HS-27A (cell line): ENCODE results near the gene CPED1.
"Not testable (repeated sequence)": the region's sequence is repeated elsewhere in the genome, so short reads cannot be mapped to it uniquely, and the experiment has no call there.

Source experiments
- DNase-seq: peaks from one replicate; pipeline ENCODE4 v3.0.0-alpha.2; 2012; ENCODE audit warnings: low read depth, missing footprints

The CPED1 gene

DNA sequence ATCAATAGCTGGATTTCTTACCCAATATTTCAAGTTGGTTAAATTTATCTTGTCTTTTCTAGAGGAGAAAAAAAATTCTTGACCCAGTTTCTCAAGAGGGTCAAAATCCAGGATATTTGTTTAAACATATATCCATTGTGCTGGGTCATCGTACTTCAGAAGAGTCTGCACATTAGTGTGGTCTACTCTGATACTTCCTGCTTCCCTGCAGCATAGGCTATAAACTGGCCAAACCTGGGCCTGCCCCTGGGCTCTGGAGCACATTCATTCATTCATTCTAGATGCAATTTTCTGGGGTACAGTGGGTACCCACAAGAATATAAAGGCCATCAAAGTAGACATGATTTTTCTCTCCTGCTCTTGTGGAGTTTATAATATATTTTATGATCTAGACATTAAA, 198.2 kb downstream of the CPED1 start:
- no peak for DNase-seq

DNA sequence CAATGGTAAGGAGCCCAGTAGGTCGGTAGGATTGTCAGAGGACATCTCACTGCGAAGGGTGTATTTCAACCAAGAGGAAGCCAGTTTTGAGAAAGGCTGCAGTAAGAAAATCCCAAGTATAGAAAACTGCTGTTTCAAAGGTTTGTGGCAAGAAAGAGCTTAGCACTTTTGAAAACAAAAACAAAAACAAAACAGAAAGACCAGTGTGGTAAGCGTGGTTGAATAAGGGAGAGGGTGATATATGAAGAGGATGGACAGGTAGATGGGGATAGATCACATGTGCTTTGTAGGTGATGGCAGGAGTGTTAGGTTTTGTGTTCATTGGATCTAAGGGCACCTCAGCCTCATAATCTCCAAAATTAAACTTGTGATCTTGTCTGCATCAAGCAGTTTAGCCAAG, 198.7 kb downstream of the CPED1 start:
- no peak for DNase-seq

DNA sequence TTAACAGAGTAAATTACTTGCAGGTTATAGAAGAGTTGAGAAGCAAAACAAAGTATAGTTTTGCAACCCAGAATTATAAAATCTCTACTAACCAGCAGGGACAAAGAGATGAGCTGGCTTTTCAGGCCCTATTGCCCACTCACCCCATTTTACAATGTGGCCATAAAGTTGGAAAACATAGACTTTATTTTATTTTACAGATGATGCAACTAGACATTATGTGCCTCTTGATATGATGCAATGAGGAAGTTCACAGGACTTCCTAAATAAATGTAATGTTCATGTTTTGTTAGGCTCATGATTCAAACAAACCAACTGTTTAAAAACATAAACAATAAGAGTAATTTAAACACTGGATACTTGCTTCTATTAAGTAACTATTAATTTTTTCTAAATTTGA, 199.2 kb downstream of the CPED1 start:
- no peak for DNase-seq

GRCh38 chr7:121192834-121193233, 204.3 kb downstream of the CPED1 start:
- no peak for DNase-seq

DNA sequence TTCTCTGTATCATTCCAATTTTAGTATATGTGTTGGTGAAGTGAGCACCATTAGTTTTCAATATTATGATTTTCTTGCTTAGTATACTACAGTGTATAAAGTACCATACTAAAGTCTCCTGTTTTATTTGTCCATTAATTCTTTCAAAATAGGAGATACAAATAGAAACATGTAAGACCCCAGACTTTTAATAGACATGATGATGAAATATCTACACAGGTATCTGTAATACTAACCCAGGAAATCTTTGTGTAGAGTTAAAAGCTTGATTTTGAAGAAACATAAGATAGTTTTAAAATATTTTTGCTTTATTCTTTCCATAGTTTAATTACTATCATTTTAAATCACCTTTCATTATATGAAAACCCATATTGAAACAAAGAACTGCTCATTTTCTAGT, 206.5 kb downstream of the CPED1 start:
- no peak for DNase-seq

- no peak for DNase-seq
These were observed 207.4 kb downstream of the CPED1 start for GRCh38 chr7:121195874-121196273.

DNA sequence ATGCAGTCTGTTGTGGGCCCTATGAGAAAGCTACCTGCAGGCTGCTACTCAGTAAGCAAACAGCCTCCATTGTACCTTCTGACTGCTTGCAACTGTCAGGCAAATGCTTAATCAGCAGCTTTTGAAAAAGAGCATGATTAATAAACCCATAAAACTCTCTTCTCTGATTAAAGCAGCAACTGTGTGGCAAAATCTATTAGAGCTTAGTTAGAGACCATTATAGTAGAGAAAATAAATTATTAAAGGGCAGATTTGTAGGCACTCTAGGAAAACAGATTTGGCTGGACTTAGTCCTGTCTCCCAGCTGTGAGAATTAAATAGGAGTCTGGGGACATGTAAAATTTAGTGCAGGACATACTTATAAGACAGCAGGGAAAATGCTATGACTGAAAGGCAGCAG, 207.8 kb downstream of the CPED1 start:
- DNase-seq, result no peak

- no peak for DNase-seq
These were observed 208.9 kb downstream of the CPED1 start for GRCh38 chr7:121197455-121197854.

DNA sequence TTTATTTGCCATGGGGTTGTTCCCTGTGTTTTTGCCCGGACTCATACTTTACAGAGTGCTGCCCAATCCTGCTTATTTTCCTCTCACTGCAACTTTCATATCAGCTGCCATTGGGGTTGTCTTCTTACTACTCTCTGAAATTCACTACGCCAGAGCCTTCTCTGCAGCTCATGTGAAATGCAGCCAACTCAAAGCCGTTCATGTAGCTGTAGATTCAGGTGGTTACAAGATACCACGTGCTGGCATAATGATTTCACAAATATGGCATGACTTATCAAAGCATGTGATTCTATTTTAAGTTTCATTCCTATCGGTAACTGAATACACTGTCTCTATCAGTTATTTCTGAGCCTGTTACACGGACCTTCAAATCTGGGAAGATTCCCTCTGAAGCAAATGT, 210.0 kb downstream of the CPED1 start:
- no peak for DNase-seq

- no peak for DNase-seq
These were observed 213.6 kb downstream of the CPED1 start for GRCh38 chr7:121202125-121202524.

DNA sequence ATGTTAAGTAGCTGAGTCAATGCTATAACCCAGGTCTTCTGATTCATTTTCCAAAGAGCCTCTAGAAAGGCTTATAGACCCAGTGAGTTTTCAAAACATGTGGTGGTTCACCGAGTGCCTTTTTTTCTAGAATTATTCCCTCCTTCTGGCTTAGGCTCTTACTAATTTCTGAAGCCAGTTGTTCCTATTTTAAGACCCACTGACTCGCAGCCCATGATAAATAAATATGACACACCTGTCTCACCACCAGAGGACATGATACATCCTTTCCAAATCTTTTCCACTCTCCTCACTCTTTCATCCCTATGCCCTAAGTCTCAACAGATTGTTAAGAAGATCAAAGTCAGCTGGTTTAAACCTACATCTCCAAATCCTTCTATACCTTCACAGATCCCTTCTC, 214.3 kb downstream of the CPED1 start:
- DNase-seq, result no peak

- no peak for DNase-seq
These were observed 216.0 kb downstream of the CPED1 start for GRCh38 chr7:121204537-121204936.

DNA sequence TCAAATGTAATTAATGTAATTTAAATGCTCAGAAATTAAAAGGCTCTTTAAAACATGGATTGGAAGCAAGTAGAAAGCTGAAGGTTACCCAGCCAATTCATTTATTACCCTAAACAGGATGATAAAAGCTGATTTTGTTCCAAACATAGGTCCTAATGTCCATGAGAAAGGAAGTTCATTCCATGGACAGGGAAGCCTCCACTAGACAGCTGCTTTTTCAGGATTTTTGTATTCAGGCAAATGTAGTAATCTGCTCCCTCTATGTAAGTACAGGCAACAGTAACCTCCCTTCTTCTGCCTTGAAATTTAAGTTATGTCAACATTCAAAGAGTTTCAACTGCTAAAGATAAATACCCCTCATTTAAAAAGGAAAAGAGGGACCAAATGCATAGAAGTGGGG, 217.3 kb downstream of the CPED1 start:
- DNase-seq, result no peak

DNA sequence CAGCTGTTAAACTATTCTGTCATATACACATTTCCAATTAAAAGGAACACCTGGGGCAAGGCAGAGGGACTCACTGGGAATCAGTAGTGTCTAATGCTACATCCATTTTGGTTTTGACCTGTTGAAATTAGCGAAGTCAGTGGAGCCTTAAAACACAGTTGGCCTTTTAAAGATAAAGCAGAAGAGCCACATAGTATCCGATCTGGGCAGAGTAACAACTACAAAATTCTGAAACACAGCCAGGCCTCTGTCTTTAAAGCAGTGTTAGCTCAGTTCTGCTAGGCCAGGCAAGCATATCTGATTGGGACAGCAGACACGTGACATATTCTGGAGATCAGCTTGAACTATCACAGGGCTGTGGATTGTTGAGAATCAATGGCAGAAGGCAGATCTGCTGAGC, 222.7 kb downstream of the CPED1 start:
- DNase-seq, result no peak

DNA sequence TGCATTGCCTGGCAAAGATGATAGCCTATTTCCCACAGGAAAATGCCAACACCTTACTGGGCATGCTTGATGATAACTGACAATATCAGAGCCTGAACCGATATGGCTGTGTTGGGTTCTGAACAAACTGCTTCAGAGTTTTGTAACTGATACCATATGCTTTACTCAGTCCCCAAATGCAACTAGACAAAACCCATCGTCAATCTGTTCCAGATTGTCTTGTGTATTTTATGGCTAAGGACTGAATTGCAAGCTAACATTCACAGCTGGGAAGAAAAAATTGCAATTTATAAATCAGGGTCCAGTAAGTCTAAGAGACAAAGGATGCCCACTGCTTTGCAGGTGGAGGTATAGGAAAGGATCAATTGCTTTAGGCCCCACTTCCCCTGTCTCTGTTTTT, 223.5 kb downstream of the CPED1 start:
- DNase-seq, result no peak

- DNase-seq, result no peak
These were observed 226.1 kb downstream of the CPED1 start for GRCh38 chr7:121214657-121215056.

GRCh38 chr7:121219026-121219425, 230.5 kb downstream of the CPED1 start:
- no peak for DNase-seq

DNA sequence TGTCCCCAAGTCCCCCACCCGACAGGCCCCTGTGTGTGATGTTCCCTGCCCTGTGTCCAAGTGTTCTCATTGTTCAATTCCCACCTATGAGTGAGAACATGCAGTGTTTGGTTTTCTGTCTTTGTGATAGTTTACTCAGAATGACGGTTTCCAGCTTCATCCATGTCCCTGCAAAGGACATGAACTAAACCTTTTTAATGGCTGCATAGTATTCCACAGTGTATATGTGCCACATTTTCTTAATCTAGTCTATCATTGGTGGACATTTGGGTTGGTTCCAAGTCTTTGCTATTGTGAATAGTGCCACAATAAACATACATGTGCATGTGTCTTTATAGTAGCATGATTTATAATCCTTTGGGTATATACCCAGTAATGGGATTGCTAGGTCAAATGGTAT, 232.6 kb downstream of the CPED1 start:
- DNase-seq, result not testable (repeated sequence)

GRCh38 chr7:121228779-121229178, 240.3 kb downstream of the CPED1 start:
- DNase-seq, result no peak

DNA sequence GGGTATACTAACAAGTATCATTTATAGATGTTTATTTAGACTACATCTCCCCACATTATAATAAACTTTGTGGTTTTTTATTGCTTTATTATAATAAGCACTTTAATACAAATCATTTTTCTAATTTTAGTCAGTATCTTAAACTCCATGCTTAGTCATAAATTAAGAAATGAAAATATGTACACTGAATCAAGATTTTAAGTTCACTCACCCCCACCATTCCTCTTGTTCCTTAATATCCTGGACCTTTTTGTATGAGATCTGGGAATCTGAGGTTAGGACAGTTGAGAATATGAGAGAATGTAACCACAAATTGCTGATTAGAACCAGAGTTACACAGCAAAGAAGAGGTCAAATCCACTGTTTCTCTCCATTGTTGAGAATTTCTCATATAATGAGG, 246.7 kb downstream of the CPED1 start:
- DNase-seq, result no peak

DNA sequence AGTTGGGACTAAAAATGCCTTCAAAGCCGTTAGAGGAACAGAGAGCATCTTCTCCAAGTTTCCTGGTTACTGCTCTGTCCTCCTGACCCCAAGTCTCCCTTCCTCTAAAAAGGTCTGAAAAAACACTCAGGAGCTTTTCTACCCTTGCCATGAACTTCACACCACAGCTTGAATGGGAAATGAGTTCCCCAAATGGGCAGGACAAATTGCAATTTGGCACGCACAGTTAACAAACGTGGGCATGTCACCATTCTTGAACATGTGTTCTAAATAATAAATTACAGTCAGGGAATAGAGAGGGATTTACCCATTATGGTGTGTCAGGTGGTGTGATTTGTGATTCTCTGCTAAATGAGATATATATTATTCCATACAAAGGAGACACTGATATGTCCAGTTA, 249.1 kb downstream of the CPED1 start:
- DNase-seq, result no peak

- no peak for DNase-seq
These were observed 255.8 kb downstream of the CPED1 start for GRCh38 chr7:121244120-121244870.

GRCh38 chr7:121251367-121251766, 262.9 kb downstream of the CPED1 start:
- not testable (repeated sequence) for DNase-seq

- DNase-seq, result not testable (repeated sequence)
These were observed 264.2 kb downstream of the CPED1 start for GRCh38 chr7:121252523-121253235.
